HG03135 (cell line): ENCODE results near the gene ST3GAL2.

Experiments
- ATAC-seq: cut with Tn5 transposase; IDR thresholded peaks from one replicate; pipeline ENCODE4 v1.9.1; 2021; ENCODE audit warnings: mild to moderate bottlenecking, moderate library complexity; ENCODE audit not compliant: unreplicated experiment

Gene ST3GAL2

DNA sequence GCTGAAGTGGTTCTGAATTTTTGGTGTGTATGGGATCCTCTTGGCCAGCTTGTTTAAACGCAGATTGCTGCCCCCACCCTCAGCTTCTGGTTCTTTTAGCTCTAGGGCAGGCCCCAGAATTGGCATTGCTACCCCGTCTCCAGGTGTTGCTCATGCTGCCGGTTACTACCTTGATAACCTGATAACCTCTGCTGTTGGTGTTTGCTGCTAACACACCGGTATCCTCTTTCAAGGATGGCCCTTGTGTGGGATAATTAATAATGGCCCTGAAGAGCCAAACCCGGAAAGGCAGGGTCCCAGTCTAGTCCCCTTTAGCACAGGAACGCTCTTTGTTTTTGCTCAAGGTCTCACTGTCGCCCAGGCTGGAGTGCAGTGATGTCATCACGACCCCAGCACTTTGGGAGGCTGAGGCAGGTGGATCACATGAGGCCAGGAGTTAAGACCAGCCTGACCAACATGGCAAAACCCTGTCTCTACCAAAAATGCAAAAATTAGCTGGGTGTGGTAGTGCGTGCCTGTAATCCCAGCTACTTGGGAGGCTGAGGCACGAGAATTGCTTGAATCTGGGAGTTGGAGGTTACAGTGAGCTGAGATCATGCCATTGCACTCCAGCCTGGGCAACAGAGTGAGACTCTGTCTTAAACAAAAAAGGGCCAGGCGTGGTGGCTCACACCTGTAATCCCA is 1.3 kb upstream of the ST3GAL2 start:
- ATAC-seq = no peak

DNA sequence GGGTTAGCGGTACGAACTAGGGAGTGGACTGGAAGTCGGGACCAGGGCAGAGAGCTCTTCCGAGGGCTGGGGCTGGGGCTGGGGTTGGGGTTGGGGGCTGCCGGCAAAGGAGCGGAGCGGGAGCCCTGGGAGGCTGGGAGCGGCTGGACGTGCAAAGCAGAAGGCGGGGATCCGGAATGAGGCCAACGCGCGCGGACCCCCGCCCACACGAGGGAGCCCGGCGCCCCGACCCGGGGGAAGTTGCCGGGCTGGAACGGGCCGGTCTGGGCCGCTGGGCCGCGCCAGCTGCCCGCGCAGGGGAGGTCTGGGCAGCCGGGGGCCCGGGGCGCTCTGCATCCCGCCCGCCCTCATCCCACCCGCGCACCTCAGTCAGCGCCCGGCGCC is 323 bp downstream of the ST3GAL2 start:
- peak; percentile 1 for ATAC-seq

DNA sequence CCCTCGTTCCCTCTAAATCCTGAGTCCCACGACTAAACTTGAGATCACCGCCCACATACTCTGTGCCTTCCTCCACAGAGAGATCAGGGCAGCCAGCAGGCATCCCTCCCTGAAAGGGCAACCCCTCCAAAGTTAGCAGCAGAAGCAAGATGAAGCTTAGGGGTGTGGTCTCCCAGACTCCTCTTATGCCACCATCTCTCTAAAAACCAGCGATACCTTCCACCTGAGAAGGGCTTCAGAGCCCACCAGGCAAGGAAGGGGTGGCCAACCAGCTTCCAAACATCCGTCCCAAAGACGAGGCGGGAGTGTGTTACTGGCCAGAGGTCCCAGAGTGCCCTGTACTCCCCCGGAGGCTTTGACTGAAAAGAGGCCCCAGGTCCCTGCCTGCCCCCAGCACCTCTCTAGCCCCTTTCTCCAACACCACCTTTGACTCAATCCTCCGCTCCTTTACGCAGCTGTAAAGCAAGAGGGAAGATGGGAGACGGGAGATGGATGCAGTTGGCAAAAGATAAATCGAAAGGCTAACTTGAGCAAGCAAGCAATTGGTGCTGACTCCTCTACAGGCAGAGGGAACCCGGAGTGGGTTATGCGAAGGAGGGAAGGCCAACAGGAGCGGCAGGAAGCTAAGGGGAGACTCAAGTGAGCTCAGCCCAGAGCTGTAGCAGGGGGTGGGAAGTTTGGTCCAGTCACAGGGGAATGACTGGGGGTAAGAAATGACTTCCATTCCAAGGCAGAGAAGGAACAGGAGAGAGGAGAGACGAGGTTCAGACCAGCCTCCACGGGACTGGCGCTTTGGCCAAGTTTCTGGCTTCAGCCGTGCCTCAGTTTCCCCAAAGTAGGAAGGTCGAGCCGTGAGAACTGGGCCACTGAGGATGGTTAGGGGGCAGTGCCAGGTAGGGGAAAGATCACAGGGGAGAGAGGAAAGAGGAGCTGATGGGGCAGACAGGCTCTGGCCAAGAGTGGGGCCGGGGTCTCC is 1.0 kb downstream of the ST3GAL2 start:
- no peak for ATAC-seq

DNA sequence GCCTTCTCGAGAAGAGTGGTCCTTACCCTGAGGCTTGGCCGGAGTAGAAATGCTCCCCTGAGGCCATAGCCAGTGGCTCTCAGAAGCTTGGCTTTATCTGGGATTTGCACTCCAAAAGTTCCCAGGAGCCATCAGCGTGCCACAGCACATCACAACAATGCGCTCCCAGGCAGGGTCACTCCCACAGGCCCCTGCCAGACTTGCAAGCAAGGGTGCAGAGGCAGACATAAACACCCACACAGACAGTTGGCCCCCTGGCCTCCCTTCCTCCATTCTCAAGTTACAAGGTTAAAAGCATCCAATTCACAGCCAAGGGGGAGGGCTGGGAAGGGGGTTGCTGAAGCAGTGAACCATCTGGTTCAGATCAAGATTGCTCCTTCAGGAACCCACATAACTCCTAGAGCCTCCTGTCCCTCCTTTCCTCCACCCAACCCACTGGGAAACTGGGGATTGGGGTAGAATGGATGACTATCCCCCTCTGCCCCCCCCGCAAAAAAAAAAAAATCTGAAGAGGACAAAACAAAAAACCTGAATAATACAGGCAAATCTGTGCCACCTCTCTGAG is 1.8 kb downstream of the ST3GAL2 start:
- no peak for ATAC-seq

DNA sequence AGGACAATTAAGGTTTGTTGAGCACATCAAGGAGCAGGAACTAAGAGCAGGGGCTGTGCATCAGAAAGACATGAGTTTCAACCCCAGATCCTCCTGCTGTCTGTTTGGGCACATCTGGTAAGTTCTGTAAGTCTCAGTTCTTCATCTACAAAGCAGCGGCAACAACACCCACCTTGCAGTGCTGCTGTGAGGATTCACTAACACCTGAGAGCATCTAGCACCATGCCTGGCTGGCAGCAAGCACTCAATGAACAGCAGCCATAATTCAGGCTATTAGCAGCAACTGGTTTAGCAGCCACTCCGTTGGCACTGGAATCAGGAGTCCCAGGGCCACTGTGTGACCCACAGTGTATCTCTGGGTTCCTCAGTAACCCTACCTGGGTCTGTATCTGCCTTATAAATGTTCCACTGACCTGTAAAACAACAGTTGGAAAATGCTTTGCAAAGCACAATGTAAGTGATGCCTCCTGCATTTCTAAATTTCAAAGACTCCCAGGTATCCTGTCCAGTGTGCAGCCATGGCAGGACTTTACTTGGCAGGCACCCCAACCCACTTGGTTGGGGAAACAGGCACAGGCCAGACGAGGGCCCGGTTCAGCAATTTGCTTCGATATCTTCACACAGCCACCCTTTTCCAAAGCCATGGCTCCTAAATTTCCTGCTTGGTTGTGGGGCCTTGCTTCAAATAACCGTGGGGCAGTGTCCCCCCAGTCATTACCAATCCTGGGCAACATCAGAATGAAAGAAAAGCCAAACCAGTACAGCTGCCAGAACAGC is 4.2 kb downstream of the ST3GAL2 start:
- no peak for ATAC-seq

DNA sequence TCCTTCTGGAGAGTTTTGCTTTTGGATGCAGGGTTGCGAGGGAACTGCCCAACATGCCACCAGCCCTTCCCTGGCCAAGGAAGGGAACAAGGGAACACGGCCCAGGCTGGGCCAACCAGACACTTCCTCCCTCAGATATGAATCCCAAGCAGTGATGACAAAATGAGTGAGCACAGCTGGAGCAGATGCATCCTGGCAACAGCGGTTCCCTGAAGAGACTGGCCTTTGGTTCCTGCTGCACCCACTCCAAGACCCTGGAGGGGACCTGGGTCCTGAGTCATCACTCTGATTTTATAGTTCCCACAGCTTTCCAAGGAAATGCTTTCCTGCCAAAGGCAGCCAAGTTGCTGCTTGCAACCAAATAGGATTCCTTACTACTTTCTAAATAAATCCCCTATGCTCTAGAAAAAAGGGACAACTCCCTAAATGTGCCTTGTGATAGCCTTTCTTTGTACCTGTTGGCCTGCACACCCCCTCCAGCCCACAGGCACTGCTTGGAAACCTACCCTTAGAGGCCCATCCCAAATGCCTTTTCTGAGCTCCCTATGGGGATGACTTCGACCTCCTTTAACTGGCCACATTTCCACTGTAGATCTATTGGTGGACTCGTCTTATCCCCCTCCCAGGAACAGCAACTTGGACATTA is 5.3 kb downstream of the ST3GAL2 start:
- no peak for ATAC-seq

DNA sequence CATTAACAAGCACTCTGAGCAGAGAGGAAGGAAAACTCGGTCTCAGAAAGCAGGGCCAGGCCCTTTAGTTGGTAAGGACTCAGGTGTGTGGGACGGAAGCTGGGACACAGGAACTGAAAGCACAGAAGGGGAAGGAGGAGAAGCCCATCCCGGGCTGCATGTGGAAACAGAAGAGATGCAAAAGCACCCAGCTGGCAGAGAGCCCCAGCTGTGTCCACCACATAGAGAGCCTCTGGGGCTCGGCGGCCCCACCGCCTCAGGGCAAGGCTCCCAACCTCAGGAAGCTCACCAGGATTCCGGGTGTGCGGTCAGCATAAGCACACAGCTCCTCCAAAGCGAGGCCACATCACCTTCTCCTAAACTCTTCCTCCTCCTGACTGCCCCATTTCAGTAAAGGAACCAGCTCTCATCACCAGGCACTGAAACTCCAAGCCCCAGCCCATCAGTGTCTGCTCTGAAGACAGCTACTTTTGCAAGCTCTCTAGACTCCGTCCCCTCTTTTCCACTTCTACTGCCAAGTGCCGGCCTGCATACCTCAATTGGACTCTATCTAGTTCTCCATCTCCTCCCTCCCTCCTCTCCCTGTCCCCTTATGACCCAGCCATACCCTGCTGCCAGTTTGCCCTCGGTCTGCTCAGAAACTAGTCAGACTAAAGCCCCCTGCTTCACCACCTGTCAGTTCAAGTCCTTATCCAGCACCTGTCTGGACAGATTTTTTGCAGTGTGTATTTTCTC is 6.0 kb downstream of the ST3GAL2 start:
- peak; percentile 19 for ATAC-seq

DNA sequence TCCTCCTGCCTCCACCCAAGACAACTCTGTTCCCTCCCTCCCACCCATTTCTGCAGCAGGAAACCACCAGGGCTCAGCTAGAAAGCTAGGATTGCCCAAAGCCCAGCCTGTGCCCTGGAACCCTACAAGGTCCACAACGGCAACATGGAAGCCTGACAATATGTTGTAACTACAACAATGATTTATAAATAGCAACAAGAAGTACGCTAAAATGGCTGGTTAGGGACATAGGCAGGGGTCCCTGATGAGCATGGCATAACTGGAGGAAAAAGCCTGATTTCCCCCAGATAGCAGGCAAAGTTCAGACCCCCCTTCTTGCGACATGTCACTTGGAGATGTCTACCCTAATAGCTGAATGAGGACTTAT is 6.6 kb downstream of the ST3GAL2 start:
- no peak for ATAC-seq

DNA sequence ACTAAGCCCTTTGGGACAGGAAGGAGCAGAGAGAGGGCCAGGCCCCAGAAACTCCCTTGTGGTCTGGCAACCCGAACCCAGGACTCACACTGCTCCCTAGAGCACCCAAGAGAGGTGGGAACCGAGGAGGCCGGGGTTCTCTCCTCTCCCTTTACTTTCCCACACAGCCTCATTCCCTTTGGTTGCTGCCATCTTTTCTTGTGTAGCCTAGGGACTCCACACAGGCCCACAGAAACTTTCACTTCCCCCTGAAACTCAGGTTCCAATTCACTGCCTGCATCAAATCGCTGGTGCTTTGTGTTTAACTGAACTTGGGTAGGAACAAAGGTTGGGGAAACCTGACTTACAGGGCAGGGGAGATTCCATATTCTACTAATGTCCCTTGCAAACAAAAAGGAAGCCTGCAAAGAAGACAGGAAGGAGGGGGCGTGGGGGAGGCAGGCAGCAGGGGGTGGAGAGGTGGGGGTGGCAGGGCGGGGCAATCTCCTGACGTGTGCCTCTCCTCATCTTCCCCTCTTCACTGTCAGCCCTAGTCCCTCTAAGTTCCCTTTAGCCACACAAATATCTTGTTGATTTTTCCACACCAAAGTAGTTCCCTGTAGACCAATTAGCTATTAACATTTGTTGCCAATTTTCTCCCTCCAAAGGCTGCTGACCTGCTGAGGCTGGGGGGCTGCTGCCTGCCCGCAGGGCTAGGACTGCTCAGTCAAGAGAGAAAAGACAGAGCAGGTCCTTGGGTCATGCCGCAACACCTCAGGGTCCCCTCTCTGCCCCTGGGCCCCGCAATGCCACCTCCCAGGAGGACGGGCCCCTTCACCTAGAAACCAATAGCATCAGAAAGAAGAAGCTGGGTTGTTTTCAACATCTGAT is 8.0 kb downstream of the ST3GAL2 start:
- ATAC-seq = peak; percentile 49

DNA sequence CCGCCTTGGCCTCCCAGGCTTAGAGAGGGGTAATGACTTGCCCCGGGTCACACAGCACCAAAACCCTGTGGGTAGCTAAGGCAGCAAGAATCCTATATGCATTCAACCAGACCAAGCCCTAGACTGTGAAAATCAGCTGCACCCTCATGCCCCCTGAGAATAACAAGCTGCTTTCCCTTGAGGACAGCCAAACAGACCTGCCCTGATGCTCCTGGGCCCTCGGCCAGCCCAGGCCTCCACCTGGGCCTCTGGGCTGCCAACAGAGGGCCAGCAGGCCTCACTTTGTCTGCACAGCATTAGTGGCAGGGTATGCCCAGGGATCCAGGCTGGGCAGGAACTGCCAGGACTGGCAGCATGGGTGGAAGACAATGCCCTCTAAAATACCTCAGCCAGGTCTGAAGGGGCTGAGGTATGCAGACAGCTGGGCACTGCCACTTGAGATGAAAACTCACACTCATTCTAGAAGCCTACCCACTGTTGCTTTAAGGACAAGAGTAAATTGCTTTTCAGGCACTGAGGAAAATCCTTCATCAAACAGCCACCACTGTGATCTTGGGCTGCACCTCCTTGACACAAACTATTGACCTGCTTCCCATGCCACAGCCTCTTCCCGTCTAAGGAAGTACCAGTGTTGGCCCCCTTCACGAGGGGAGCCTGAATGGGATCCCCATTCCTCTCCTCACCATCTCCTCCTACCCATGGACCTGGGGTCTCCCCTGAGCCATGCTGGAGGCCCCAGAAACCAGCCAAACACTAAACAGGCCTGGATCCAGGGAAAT is 8.8 kb downstream of the ST3GAL2 start:
- ATAC-seq = no peak

DNA sequence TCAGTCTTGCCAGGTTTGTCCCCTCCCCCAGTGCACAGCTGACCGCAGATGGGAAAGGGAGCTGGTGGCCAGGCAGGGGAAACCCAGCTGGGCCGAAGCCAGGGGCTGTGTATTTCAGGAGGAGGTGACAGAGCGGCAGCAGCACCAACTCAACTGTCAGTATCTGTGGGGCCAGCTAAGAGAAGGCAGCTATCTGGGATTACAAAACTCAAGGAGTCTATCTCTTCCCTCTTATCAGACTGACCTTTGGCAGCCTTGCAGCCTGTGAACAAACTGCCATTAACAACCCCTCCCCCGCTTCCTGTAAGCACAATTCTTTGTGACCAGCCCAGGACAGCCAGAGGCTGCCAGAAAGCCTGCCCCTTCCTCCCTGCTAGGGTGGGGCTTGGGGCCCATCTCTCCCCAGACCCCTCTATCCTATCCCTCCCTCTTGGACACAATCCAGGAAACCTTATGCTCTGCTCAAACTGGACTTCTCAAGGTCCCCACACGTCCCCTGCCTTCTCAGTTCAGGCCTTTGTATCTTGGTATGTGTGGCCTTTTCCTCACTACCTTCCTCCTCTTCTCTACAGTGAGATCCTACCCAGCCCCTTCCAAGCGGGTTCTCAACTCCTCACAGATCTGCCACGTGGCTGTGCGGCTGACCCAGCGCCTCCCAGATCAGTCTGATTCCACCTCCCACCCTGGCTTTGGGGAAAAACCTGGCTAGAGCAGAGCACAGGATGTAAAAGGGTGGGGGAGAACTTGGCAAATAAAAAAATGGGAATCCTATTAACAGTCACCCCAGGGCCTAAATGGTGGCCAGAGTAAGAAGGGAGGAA is 10.5 kb downstream of the ST3GAL2 start:
- no peak for ATAC-seq

DNA sequence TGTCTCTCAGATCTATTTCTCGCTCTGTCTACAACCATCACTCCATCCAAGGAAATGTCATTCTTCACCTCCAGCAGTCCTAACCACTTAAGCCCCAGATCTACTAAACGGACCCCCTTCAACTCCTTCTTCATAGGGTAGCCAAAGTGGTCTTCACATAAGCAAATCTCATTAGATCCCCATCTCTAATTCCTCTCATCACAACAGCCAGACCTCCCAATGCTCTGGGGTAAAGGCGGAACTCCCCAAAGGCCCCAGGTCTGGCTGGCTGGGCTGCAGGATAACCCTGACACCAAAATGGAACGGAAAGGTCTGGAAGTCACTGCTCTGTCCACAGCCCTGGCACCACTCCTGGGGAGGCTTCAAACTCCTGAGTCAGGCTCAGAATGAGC is 11.1 kb downstream of the ST3GAL2 start:
- ATAC-seq = no peak

DNA sequence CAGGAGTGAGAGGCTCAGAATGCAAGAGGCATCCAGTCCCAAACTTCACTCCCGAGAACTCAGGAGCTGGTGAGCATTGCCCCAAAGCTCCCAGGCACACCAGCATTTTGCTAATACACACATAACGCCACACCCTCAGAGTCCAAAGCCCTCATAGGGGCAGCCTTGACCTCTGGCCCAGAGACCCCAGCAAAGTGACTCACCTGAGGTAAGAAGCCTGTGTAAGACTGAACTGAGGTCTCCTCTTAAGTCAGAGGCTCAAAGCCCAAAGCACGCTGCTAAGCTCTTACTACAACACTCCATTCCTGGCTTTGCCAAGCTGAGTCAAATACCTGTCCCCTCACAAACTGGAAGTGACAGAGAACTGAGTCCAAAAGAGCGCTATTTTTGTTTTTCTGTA is 16.4 kb downstream of the ST3GAL2 start:
- no peak for ATAC-seq

DNA sequence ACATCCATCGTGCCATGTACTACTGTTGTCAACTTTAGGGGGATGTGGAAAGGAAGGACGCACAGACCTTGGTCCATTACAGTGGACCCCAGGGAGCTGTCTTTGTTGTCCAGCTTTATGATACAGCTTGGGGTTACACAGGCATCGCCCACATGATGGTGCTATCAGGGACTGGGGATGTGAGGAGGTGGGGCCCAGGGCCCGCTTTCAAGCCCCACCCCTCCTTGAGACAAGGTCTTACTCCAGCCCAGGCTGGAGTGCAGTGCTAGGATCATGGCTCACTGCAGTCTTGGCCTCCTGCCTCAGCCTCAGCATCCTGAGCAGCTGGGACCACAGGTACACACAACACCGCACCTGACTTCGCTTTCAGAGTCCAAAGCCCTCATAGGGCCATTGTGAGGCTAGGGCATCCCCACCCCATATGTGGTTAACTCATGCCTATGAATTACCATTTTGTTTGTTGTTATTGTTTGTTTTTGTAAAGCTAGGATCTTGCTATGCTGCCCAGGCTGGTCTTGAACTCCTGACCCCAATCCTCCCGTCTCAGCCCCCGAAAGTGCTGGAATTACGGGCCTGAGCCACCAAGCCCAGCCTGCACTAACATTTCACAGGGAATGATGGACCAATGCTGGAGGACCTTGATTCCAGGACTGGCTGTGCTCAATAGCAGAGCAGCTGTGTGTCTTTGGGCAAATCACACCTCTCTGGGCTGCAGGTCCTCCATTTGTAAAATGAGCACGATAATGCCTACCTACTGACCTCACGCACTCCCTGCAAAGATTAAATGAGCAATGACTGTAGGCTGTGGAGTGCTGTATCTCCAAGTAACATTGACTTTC is 17.2 kb downstream of the ST3GAL2 start:
- ATAC-seq = no peak

DNA sequence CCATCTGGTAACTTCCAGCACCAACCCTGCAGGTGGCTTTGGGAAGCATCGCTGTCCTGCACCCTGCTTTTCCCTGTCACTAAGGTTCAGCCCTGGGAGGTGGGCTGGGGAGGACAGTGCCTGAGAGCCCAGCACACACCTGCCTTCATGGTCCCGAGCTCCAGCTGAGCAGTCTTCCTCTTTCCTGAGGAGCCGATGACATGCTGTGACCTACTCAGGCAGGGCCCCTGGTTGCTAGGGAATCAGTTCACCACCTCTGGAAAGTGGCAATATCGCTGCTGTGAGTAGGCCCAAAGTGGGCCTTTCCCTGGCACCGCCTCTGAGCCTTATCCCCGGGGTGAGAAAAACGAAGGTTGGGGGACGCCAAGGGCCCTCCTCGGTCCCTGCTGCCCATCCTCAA is 17.9 kb downstream of the ST3GAL2 start:
- ATAC-seq = no peak
